HCT116 (cell line): Measurements from ENCODE around the gene ANO8.

ENCODE experiments used
- CBX3 ChIP-seq: IDR thresholded peaks from 2 replicates; pipeline ENCODE4 v1.6.1; 2012; ENCODE audit warnings: low read depth
- EZH2 ChIP-seq: fragments of 200-600 bp; sonication (generic); IDR thresholded peaks from 2 replicates; pipeline ENCODE4 v1.6.1; 2017; ENCODE audit warnings: antibody characterized with exemption, mixed run types
- EZH2phosphoT487 ChIP-seq: fragments of 200-600 bp; IDR thresholded peaks from 2 replicates; pipeline ENCODE4 v1.6.1; 2018; ENCODE audit warnings: antibody characterized with exemption, borderline replicate concordance
- POLR2A ChIP-seq: IDR thresholded peaks from 2 replicates; pipeline ENCODE4 v1.7.0; 2011; ENCODE audit warnings: borderline replicate concordance; ENCODE audit not compliant: insufficient read depth, insufficient read length; ENCODE audit errors: extremely low read depth
- POLR2AphosphoS5 ChIP-seq: IDR thresholded peaks from 2 replicates; pipeline ENCODE4 v1.6.1; 2011; ENCODE audit warnings: mild to moderate bottlenecking, low read depth, low read length, moderate library complexity
- RAD21 ChIP-seq: IDR thresholded peaks from 2 replicates; pipeline ENCODE4 v1.6.1; 2012; ENCODE audit warnings: low read depth, mild to moderate bottlenecking
- SIN3A ChIP-seq: IDR thresholded peaks from 2 replicates; pipeline ENCODE4 v1.6.1; 2012; ENCODE audit warnings: low read depth
- SP1 ChIP-seq: IDR thresholded peaks from 2 replicates; pipeline ENCODE4 v1.6.1; 2012; ENCODE audit warnings: low read depth
- YY1 ChIP-seq: IDR thresholded peaks from 2 replicates; pipeline ENCODE4 v1.6.1; 2011; ENCODE audit warnings: low read length, low read depth, moderate library complexity, mild to moderate bottlenecking; ENCODE audit not compliant: insufficient replicate concordance; ENCODE audit errors: extremely low read depth
- TF ChIP-seq, protein P1 (sequence below), 3 experiments: fragments of 200-600 bp in 1 of 3; sonication (generic) in 1 of 3; IDR thresholded peaks in 2 of 3; conservative IDR thresholded peaks in 1 of 3; 2 replicates each; pipeline ENCODE4 v1.5.1; 2012 to 2017; ENCODE audit warnings: low read depth in 2 of 3, low read length in 2 of 3, antibody characterized with exemption in 1 of 3, borderline replicate concordance in 1 of 3, control low read depth in 1 of 3, mild to moderate bottlenecking in 1 of 3, mixed read lengths in 1 of 3, mixed run types in 1 of 3, moderate library complexity in 1 of 3; ENCODE audit not compliant: insufficient read depth in 1 of 3
- TF ChIP-seq, protein P2 (sequence below): IDR thresholded peaks from 2 replicates; pipeline ENCODE4 v1.6.1; 2012
- TF ChIP-seq, protein P3 (sequence below): IDR thresholded peaks from 2 replicates; pipeline ENCODE4 v1.6.1; 2012; ENCODE audit warnings: low read depth

DNA sequence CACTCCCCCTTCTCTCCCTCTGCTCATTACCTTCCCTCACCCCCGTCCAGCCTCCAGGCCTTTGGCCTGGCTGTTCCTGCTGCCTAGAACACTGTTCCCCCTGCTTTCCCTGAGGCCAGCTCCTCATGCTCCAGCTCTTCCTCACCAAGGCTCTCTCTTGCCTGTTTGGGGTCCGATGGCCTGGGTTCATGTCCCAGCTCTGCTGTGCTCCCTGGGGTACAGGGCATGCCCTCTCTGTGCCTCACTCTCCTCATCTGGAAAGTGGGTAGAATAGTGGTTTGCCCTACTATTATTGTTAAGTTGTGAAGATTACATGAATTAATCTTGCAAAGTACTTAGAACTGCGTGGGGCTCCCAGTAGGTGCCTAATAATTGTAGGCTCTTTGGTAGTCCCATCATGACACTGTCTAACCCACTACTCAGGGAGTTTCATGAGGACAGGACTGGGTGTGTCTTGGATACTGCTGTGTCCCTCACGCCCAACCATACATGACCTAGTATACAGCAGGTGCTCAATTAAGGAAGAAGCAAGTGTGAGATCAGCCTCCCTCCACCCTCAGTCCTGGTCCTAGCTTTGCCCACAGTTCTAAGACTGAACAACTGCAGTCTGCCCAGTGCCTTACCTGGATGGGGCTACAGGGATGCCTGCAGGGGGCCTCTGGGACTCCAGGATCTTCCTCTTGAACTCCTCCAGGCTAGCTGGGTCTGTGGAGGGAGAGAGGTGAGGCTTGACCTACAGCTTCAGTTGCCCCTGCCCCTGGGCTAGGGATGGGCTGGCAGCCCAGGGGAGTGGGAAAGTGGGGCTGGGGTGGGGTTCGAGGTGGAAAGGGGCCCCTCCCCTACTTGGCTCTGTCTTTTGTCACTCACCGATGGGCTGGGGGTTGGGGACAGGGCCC lies 25.5 kb upstream of the ANO8 start:
- TF ChIP-seq SP1 (no peak), EZH2phosphoT487 (no peak), POLR2AphosphoS5 (no peak), POLR2A (no peak), SIN3A (no peak), RAD21 (no peak), YY1 (no peak), EZH2 (no peak), CBX3 (no peak)
- TF ChIP-seq, protein P1, sequence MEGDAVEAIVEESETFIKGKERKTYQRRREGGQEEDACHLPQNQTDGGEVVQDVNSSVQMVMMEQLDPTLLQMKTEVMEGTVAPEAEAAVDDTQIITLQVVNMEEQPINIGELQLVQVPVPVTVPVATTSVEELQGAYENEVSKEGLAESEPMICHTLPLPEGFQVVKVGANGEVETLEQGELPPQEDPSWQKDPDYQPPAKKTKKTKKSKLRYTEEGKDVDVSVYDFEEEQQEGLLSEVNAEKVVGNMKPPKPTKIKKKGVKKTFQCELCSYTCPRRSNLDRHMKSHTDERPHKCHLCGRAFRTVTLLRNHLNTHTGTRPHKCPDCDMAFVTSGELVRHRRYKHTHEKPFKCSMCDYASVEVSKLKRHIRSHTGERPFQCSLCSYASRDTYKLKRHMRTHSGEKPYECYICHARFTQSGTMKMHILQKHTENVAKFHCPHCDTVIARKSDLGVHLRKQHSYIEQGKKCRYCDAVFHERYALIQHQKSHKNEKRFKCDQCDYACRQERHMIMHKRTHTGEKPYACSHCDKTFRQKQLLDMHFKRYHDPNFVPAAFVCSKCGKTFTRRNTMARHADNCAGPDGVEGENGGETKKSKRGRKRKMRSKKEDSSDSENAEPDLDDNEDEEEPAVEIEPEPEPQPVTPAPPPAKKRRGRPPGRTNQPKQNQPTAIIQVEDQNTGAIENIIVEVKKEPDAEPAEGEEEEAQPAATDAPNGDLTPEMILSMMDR (IDR thresholded peaks at IDR 0.05 in 2 of 3, conservative IDR thresholded peaks at IDR 0.05 in 1 of 3; ENCODE audit: borderline replicate concordance in 1 of 3, insufficient read depth in 1 of 3, low read depth in 2 of 3, low read length in 2 of 3), result no peak
- TF ChIP-seq, protein P2, sequence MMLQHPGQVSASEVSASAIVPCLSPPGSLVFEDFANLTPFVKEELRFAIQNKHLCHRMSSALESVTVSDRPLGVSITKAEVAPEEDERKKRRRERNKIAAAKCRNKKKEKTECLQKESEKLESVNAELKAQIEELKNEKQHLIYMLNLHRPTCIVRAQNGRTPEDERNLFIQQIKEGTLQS, result no peak
- TF ChIP-seq, protein P3, sequence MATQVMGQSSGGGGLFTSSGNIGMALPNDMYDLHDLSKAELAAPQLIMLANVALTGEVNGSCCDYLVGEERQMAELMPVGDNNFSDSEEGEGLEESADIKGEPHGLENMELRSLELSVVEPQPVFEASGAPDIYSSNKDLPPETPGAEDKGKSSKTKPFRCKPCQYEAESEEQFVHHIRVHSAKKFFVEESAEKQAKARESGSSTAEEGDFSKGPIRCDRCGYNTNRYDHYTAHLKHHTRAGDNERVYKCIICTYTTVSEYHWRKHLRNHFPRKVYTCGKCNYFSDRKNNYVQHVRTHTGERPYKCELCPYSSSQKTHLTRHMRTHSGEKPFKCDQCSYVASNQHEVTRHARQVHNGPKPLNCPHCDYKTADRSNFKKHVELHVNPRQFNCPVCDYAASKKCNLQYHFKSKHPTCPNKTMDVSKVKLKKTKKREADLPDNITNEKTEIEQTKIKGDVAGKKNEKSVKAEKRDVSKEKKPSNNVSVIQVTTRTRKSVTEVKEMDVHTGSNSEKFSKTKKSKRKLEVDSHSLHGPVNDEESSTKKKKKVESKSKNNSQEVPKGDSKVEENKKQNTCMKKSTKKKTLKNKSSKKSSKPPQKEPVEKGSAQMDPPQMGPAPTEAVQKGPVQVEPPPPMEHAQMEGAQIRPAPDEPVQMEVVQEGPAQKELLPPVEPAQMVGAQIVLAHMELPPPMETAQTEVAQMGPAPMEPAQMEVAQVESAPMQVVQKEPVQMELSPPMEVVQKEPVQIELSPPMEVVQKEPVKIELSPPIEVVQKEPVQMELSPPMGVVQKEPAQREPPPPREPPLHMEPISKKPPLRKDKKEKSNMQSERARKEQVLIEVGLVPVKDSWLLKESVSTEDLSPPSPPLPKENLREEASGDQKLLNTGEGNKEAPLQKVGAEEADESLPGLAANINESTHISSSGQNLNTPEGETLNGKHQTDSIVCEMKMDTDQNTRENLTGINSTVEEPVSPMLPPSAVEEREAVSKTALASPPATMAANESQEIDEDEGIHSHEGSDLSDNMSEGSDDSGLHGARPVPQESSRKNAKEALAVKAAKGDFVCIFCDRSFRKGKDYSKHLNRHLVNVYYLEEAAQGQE, result no peak
